ENCODE data around the gene DEUP1.

DEUP1 gene

GRCh38 chr11:93480256-93480655 lies 149.7 kb downstream of the DEUP1 start:
- TF ChIP-seq REST (IDR thresholded peaks at IDR 0.05; ENCODE audit: insufficient read depth in 1 of 2, low read depth in 2 of 2, low read length in 2 of 2) (no peak), TAF1 (IDR thresholded peaks at IDR 0.05; ENCODE audit: borderline replicate concordance, insufficient read depth, low read length) (no peak), SIN3A (IDR thresholded peaks at IDR 0.05; ENCODE audit: borderline replicate concordance, insufficient read depth, low read length) (no peak), FOXP2 (optimal IDR thresholded peaks at IDR 0.05; ENCODE audit: borderline replicate concordance, extremely low read depth, extremely low read length, insufficient read depth) (no peak), POLR2AphosphoS5 (IDR thresholded peaks at IDR 0.05; ENCODE audit: low read depth, low read length) (no peak)

GRCh38 chr11:93480756-93481155 lies 150.2 kb downstream of the DEUP1 start:
- TF ChIP-seq FOXP2 (optimal IDR thresholded peaks at IDR 0.05; ENCODE audit: borderline replicate concordance, extremely low read depth, extremely low read length, insufficient read depth) (no peak), REST (IDR thresholded peaks at IDR 0.05; ENCODE audit: insufficient read depth in 1 of 2, low read depth in 2 of 2, low read length in 2 of 2) (no peak), POLR2AphosphoS5 (IDR thresholded peaks at IDR 0.05; ENCODE audit: low read depth, low read length) (no peak), SIN3A (IDR thresholded peaks at IDR 0.05; ENCODE audit: borderline replicate concordance, insufficient read depth, low read length) (no peak), TAF1 (IDR thresholded peaks at IDR 0.05; ENCODE audit: borderline replicate concordance, insufficient read depth, low read length) (no peak)

GRCh38 chr11:93481279-93481678 lies 150.7 kb downstream of the DEUP1 start:
- TF ChIP-seq FOXP2 (optimal IDR thresholded peaks at IDR 0.05; ENCODE audit: borderline replicate concordance, extremely low read depth, extremely low read length, insufficient read depth) (no peak), REST (IDR thresholded peaks at IDR 0.05; ENCODE audit: insufficient read depth in 1 of 2, low read depth in 2 of 2, low read length in 2 of 2) (no peak), SIN3A (IDR thresholded peaks at IDR 0.05; ENCODE audit: borderline replicate concordance, insufficient read depth, low read length) (no peak), POLR2AphosphoS5 (IDR thresholded peaks at IDR 0.05; ENCODE audit: low read depth, low read length) (no peak), TAF1 (IDR thresholded peaks at IDR 0.05; ENCODE audit: borderline replicate concordance, insufficient read depth, low read length) (no peak)

- no peak for TF ChIP-seq TAF1 (IDR thresholded peaks at IDR 0.05; ENCODE audit: borderline replicate concordance, insufficient read depth, low read length)
- TF ChIP-seq FOXP2 (optimal IDR thresholded peaks at IDR 0.05; ENCODE audit: borderline replicate concordance, extremely low read depth, extremely low read length, insufficient read depth), result no peak
- no peak for TF ChIP-seq SIN3A (IDR thresholded peaks at IDR 0.05; ENCODE audit: borderline replicate concordance, insufficient read depth, low read length)
- TF ChIP-seq POLR2AphosphoS5 (IDR thresholded peaks at IDR 0.05; ENCODE audit: low read depth, low read length), result no peak
- TF ChIP-seq REST (IDR thresholded peaks at IDR 0.05; ENCODE audit: insufficient read depth in 1 of 2, low read depth in 2 of 2, low read length in 2 of 2), result no peak
Observed at GRCh38 chr11:93481696-93482095, 151.2 kb downstream of the DEUP1 start.

- TF ChIP-seq TAF1 (IDR thresholded peaks at IDR 0.05; ENCODE audit: borderline replicate concordance, insufficient read depth, low read length) (no peak), FOXP2 (optimal IDR thresholded peaks at IDR 0.05; ENCODE audit: borderline replicate concordance, extremely low read depth, extremely low read length, insufficient read depth) (no peak)
Observed at GRCh38 chr11:93482556-93482955, 152.0 kb downstream of the DEUP1 start.
